ENCODE measurements around the gene NME9. TPM values are rescaled to one million over a fixed set of nuclear protein-coding genes. Genes with fewer than 3 reads are reported as not detected.

The NME9 gene
- total and polyA plus RNA-seq, 2 of the 4 experiments (the other 2 are of a cell fraction): not detected

DNA sequence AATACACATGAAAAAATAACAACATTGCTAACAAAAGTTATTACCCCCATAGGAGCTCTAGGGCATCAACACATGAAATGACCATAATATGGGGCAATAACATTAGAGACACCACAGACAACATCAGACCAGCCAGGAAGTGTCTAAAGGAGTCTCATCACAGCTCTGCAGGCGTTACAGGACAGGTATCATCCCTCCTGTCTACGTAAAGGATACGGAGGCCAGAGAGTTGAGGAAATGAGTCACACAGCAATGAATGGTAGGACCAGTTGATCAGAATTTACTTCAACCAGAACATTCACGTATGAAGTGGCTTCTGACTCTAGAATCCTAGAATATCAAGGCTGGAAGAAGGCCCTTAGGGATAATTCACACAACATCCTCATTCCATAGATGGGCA is 1.8 kb downstream of the NME9 start:
- H3K79me1 ChIP-seq (ENCODE audit: low read depth in 1 of 2, low read length in 2 of 2): no peaks in the 10 kb centered on the region
- H3K4ac ChIP-seq (ENCODE audit: low read depth, low read length): no peak overlapping the region
- H3K27me3 ChIP-seq (ENCODE audit: control insufficient read depth, insufficient read depth, low read length): peaks cover 12% of the 10 kb centered on the region
- no peak overlapping the region for H2BK20ac ChIP-seq (ENCODE audit: low read depth, low read length)
- BruUV-seq (replicated peaks): no TSS peak
- POLR2A ChIA-PET (ENCODE audit: unreplicated experiment): interaction anchor here (0.5 kb wide), 1 partner anchor 22 kb away, joined by 5 read pairs; no protein-coding TSS in a partner anchor
- H3K9me3 ChIP-seq (ENCODE audit: control insufficient read depth, insufficient read depth, low read length): no peaks in the 10 kb centered on the region
- TF ChIP-seq RFX5 (IDR thresholded peaks at IDR 0.05; ENCODE audit: low read depth, low read length) (no peak), MAFK (IDR thresholded peaks at IDR 0.05; ENCODE audit: low read depth, low read length) (no peak), POLR2A (IDR thresholded peaks at IDR 0.05; ENCODE audit: low read depth, low read length) (no peak), RAD21 (IDR thresholded peaks at IDR 0.05; ENCODE audit: low read length) (no peak), MAZ (IDR thresholded peaks at IDR 0.05; ENCODE audit: borderline replicate concordance, low read depth, low read length) (no peak), RCOR1 (IDR thresholded peaks at IDR 0.05; ENCODE audit: insufficient replicate concordance, low read length) (no peak), CHD1 (IDR thresholded peaks at IDR 0.05; ENCODE audit: low read depth, low read length) (no peak), BHLHE40 (IDR thresholded peaks at IDR 0.05; ENCODE audit: low read depth, low read length) (no peak), CEBPB (IDR thresholded peaks at IDR 0.05; ENCODE audit: low read depth, low read length) (no peak)
- TF ChIP-seq, protein P1, sequence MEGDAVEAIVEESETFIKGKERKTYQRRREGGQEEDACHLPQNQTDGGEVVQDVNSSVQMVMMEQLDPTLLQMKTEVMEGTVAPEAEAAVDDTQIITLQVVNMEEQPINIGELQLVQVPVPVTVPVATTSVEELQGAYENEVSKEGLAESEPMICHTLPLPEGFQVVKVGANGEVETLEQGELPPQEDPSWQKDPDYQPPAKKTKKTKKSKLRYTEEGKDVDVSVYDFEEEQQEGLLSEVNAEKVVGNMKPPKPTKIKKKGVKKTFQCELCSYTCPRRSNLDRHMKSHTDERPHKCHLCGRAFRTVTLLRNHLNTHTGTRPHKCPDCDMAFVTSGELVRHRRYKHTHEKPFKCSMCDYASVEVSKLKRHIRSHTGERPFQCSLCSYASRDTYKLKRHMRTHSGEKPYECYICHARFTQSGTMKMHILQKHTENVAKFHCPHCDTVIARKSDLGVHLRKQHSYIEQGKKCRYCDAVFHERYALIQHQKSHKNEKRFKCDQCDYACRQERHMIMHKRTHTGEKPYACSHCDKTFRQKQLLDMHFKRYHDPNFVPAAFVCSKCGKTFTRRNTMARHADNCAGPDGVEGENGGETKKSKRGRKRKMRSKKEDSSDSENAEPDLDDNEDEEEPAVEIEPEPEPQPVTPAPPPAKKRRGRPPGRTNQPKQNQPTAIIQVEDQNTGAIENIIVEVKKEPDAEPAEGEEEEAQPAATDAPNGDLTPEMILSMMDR (conservative IDR thresholded peaks at IDR 0.05; ENCODE audit: low read depth, low read length): no peak
- no peaks in the 10 kb centered on the region for H3K9me1 ChIP-seq (ENCODE audit: insufficient read depth, low read length)
- no peaks in the 10 kb centered on the region for H3K4me1 ChIP-seq (ENCODE audit: control insufficient read depth, insufficient read depth, low read length)
- in situ Hi-C loops (cut with MboI; ENCODE audit: low sequenced_read_pairs) (no loop called here), dilution Hi-C loops (cut with HindIII; ENCODE audit: low sequenced_read_pairs, unreplicated experiment) (no loop called here), intact Hi-C loops (cut with micrococcal nuclease) (loop anchor here (5.0 kb wide), 1 partner anchor 141 kb away; the partner anchor contains the start of gene ARMC8)
- no peak overlapping the region for H3K56ac ChIP-seq (ENCODE audit: extremely low read depth, insufficient read depth, low read length)
- no peak overlapping the region for H3K14ac ChIP-seq (replicated peaks; ENCODE audit: low read depth, low read length)
- no peak overlapping the region for H3K27ac ChIP-seq (ENCODE audit: insufficient read depth, low read length)
- no peak overlapping the region for H4K91ac ChIP-seq (ENCODE audit: insufficient read depth, low read depth, low read length)
- H2BK5ac ChIP-seq (ENCODE audit: low read depth, low read length, poor library complexity, severe bottlenecking): no peak overlapping the region
- no peak overlapping the region for H3K18ac ChIP-seq (ENCODE audit: low read depth, low read length)
- no peak overlapping the region for H3K9ac ChIP-seq (ENCODE audit: low read depth, low read length)
- H2BK15ac ChIP-seq (ENCODE audit: low read depth, low read length): no peak overlapping the region
- DNase-seq: no peak
- no peak overlapping the region for H3K23ac ChIP-seq (ENCODE audit: low read depth, low read length)
- H2AK5ac ChIP-seq (ENCODE audit: low read depth, low read length): no peak overlapping the region
- no peak overlapping the region for H3K4me2 ChIP-seq (ENCODE audit: low read depth, low read length)
- no peak overlapping the region for H2AK9ac ChIP-seq (replicated peaks; ENCODE audit: low read depth, low read length, poor library complexity)
- H3K36me3 ChIP-seq (ENCODE audit: control insufficient read depth, insufficient read depth, low read length): no peaks in the 10 kb centered on the region
- CTCF ChIA-PET: interaction anchor here (1.0 to 1.9 kb wide), 2 partner anchors 20 to 22 kb away, joined by 4 to 5 read pairs; partner anchors contain the start of gene MRAS
- no peaks in the 10 kb centered on the region for H4K20me1 ChIP-seq (ENCODE audit: insufficient read depth, low read length)
- no CpG with 5 or more reads among the region's 4 CpGs for WGBS, 2 experiments (ENCODE audit: extremely low coverage in 2 of 2, insufficient read length in 1 of 2)
- no peak overlapping the region for H4K5ac ChIP-seq (ENCODE audit: low read depth, low read length)
- no peak for ATAC-seq (ENCODE audit: low read depth)
- H3K4me3 ChIP-seq (ENCODE audit: insufficient read depth, low read depth, low read length): no peak overlapping the region
- H2AFZ ChIP-seq (replicated peaks; ENCODE audit: low read length, poor library complexity): no peak overlapping the region
- H2BK120ac ChIP-seq (ENCODE audit: low read depth, low read length): no peak overlapping the region
- H4K8ac ChIP-seq (ENCODE audit: low read depth in 2 of 2, low read length in 2 of 2): no peak overlapping the region

All from IMR-90 (cell line).